Measurements from ENCODE around the gene NKD2. TPM values are rescaled to one million over a fixed set of nuclear protein-coding genes. Genes with fewer than 3 reads are reported as not detected.

NKD2 gene
- total and polyA plus RNA-seq, 2 experiments from 2014 or later = 9.0 to 11.9 TPM

DNA sequence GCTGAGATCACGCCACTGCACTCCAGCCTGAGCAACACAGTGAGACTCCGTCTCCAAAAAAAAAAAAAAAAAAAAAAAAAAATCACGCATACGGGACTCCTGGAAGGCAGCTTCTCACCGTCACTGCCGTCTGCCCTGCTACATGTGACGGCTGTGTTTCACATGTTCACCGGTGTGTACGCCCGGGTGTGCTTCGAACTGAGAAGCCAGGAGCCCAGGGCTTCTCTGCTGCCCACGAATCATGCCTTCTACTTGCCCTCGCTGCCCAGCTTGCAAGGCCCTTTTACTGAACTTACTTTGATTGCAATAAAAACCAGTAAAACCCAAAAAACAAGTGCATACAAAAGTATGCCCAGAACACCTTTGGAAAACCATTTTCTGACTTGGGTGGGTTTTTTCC lies 5.8 kb upstream of the NKD2 start (continued):
- TF ChIP-seq ZNF331 (CRISPR knock-in tag; IDR thresholded peaks at IDR 0.05; ENCODE audit: low read depth) = no peak
- TF ChIP-seq, protein P1, sequence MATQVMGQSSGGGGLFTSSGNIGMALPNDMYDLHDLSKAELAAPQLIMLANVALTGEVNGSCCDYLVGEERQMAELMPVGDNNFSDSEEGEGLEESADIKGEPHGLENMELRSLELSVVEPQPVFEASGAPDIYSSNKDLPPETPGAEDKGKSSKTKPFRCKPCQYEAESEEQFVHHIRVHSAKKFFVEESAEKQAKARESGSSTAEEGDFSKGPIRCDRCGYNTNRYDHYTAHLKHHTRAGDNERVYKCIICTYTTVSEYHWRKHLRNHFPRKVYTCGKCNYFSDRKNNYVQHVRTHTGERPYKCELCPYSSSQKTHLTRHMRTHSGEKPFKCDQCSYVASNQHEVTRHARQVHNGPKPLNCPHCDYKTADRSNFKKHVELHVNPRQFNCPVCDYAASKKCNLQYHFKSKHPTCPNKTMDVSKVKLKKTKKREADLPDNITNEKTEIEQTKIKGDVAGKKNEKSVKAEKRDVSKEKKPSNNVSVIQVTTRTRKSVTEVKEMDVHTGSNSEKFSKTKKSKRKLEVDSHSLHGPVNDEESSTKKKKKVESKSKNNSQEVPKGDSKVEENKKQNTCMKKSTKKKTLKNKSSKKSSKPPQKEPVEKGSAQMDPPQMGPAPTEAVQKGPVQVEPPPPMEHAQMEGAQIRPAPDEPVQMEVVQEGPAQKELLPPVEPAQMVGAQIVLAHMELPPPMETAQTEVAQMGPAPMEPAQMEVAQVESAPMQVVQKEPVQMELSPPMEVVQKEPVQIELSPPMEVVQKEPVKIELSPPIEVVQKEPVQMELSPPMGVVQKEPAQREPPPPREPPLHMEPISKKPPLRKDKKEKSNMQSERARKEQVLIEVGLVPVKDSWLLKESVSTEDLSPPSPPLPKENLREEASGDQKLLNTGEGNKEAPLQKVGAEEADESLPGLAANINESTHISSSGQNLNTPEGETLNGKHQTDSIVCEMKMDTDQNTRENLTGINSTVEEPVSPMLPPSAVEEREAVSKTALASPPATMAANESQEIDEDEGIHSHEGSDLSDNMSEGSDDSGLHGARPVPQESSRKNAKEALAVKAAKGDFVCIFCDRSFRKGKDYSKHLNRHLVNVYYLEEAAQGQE (IDR thresholded peaks at IDR 0.05; ENCODE audit: unreplicated experiment) = no peak

DNA sequence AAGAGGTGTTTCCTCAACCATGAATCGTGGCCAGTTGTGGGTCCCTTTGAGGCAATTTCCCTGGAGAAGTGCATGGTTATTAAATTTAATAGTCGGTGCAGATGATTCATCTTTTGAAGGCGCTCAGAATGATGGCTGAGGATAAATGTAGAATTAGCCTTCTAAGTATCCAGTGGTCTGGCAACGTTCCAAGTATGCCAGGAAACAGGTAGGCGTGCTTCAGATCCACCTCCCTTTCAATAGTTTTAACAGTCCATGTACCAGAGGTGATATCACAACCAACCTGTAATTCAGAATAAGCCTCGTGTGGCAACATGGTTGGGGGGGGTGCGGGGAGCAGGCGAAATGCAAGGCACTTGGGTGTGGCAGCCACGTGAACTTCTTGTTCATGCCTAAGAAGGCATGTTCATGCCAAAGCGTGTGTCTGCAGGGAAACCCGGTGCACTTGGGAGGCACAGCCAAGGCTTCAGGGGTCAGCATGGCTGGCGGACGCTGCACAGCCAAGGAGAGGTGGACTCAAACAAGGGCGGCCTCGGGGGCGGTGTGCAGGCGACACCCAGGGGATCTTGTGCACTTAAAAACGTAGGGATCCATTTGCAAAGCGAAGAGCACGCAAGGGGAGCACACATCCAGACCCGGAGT lies 5.2 kb upstream of the NKD2 start:
- peak overlapping the region; percentile 62; the same call in 1 of the 2 replicates for H3K4me3 ChIP-seq
- H3K27me3 ChIP-seq (ENCODE audit: insufficient read depth) = peaks cover 57% of the 10 kb centered on the region
- peaks cover 50% of the 10 kb centered on the region for H3K27me3 Mint-ChIP-seq (ENCODE audit: insufficient read depth, low read depth, poor library complexity)

More for the DNA sequence above, 5.2 kb upstream of the NKD2 start:
- Histone ChIP-seq H3K27ac (ENCODE audit: low read depth) (no peak overlapping the region), H3K9me2 (ENCODE audit: insufficient read depth) (no peaks in the 10 kb centered on the region), H3K4me1 (ENCODE audit: insufficient read depth) (no peaks in the 10 kb centered on the region), H4K20me1 (replicated peaks; ENCODE audit: insufficient read depth) (no peaks in the 10 kb centered on the region), H3F3A (replicated peaks; ENCODE audit: low read depth) (no peaks in the 10 kb centered on the region; the same call in 1 of the 2 replicates), H3K79me2 (replicated peaks; ENCODE audit: insufficient read depth) (no peaks in the 10 kb centered on the region), H2AFZ (0 out of 2 replicates have a peak overlapping the region, but pooled peaks have one; percentile 43), H3K36me3 (ENCODE audit: insufficient read depth) (no peaks in the 10 kb centered on the region), H3K4me2 (0 out of 2 replicates have a peak overlapping the region, but pooled peaks have one; percentile 81)
- DNase-seq (ENCODE audit: low spot score) (no peak), ATAC-seq (no peak)
- H3K36me3 Mint-ChIP-seq (ENCODE audit: low read depth) = no peaks in the 10 kb centered on the region
- peak overlapping the region; percentile 69 for H3K4me3 Mint-ChIP-seq
- TF ChIP-seq, protein P2, sequence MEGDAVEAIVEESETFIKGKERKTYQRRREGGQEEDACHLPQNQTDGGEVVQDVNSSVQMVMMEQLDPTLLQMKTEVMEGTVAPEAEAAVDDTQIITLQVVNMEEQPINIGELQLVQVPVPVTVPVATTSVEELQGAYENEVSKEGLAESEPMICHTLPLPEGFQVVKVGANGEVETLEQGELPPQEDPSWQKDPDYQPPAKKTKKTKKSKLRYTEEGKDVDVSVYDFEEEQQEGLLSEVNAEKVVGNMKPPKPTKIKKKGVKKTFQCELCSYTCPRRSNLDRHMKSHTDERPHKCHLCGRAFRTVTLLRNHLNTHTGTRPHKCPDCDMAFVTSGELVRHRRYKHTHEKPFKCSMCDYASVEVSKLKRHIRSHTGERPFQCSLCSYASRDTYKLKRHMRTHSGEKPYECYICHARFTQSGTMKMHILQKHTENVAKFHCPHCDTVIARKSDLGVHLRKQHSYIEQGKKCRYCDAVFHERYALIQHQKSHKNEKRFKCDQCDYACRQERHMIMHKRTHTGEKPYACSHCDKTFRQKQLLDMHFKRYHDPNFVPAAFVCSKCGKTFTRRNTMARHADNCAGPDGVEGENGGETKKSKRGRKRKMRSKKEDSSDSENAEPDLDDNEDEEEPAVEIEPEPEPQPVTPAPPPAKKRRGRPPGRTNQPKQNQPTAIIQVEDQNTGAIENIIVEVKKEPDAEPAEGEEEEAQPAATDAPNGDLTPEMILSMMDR (conservative IDR thresholded peaks at IDR 0.05; ENCODE audit: low read depth in 2 of 2) = no peak
- TF ChIP-seq, protein P3, sequence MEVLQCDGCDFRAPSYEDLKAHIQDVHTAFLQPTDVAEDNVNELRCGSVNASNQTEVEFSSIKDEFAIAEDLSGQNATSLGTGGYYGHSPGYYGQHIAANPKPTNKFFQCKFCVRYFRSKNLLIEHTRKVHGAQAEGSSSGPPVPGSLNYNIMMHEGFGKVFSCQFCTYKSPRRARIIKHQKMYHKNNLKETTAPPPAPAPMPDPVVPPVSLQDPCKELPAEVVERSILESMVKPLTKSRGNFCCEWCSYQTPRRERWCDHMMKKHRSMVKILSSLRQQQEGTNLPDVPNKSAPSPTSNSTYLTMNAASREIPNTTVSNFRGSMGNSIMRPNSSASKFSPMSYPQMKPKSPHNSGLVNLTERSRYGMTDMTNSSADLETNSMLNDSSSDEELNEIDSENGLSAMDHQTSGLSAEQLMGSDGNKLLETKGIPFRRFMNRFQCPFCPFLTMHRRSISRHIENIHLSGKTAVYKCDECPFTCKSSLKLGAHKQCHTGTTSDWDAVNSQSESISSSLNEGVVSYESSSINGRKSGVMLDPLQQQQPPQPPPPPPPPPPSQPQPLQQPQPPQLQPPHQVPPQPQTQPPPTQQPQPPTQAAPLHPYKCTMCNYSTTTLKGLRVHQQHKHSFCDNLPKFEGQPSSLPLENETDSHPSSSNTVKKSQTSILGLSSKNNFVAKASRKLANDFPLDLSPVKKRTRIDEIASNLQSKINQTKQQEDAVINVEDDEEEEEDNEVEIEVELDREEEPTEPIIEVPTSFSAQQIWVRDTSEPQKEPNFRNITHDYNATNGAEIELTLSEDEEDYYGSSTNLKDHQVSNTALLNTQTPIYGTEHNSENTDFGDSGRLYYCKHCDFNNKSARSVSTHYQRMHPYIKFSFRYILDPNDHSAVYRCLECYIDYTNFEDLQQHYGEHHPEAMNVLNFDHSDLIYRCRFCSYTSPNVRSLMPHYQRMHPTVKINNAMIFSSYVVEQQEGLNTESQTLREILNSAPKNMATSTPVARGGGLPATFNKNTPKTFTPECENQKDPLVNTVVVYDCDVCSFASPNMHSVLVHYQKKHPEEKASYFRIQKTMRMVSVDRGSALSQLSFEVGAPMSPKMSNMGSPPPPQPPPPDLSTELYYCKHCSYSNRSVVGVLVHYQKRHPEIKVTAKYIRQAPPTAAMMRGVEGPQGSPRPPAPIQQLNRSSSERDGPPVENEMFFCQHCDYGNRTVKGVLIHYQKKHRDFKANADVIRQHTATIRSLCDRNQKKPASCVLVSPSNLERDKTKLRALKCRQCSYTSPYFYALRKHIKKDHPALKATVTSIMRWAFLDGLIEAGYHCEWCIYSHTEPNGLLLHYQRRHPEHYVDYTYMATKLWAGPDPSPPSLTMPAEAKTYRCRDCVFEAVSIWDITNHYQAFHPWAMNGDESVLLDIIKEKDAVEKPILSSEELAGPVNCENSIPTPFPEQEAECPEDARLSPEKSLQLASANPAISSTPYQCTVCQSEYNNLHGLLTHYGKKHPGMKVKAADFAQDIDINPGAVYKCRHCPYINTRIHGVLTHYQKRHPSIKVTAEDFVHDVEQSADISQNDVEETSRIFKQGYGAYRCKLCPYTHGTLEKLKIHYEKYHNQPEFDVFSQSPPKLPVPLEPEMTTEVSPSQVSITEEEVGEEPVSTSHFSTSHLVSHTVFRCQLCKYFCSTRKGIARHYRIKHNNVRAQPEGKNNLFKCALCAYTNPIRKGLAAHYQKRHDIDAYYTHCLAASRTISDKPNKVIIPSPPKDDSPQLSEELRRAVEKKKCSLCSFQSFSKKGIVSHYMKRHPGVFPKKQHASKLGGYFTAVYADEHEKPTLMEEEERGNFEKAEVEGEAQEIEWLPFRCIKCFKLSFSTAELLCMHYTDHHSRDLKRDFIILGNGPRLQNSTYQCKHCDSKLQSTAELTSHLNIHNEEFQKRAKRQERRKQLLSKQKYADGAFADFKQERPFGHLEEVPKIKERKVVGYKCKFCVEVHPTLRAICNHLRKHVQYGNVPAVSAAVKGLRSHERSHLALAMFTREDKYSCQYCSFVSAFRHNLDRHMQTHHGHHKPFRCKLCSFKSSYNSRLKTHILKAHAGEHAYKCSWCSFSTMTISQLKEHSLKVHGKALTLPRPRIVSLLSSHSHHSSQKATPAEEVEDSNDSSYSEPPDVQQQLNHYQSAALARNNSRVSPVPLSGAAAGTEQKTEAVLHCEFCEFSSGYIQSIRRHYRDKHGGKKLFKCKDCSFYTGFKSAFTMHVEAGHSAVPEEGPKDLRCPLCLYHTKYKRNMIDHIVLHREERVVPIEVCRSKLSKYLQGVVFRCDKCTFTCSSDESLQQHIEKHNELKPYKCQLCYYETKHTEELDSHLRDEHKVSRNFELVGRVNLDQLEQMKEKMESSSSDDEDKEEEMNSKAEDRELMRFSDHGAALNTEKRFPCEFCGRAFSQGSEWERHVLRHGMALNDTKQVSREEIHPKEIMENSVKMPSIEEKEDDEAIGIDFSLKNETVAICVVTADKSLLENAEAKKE (CRISPR knock-in tag; IDR thresholded peaks at IDR 0.05) = no peak
- TF ChIP-seq NANOG (IDR thresholded peaks at IDR 0.05; ENCODE audit: borderline replicate concordance) (no peak), ZNF331 (CRISPR knock-in tag; IDR thresholded peaks at IDR 0.05; ENCODE audit: low read depth) (no peak), ZNF114 (CRISPR knock-in tag; IDR thresholded peaks at IDR 0.05) (no peak), STAT1 (IDR thresholded peaks at IDR 0.05; ENCODE audit: unreplicated experiment) (no peak)
- TF ChIP-seq, protein P1 (IDR thresholded peaks at IDR 0.05; ENCODE audit: unreplicated experiment) = no peak
- peaks cover 20% of the 10 kb centered on the region for H3K4me1 Mint-ChIP-seq
- no peak overlapping the region for H3K27ac Mint-ChIP-seq
- H3K9me3 Mint-ChIP-seq = no peaks in the 10 kb centered on the region; the same call in 2 of the 3 replicates

Measured in GM23338 (cell line).